K562 (cell line): ENCODE measurements around the gene ELAC1. TPM values are rescaled to one million over a fixed set of nuclear protein-coding genes. Genes with fewer than 3 reads are reported as not detected.

Source experiments
- ATAC-seq: fragments of 200-7000 bp; cut with Tn5 transposase; 3 replicates; pipeline ENCODE4 v1.9.1; 2020; ENCODE audit warnings: moderate library complexity
- BruUV-seq: library from RNA; stranded (reverse); fragments of 400-500 nt; replicated peaks from 2 replicates; lab custom pipeline; 2021; lab: Mats Ljungman, UMichigan
- CTCF ChIA-PET: fragments of 300-600 bp; formaldehyde crosslinking; extraction: SDS; loops from one replicate; lab custom pipeline; 2021; ENCODE audit warnings: low intra/inter-chr PET ratio; lab: Yijun Ruan, JAX
- POLR2A ChIA-PET: fragments of 300-600, 350-650 bp; sonication (Branson Sonifier 250); formaldehyde crosslinking; extraction: SDS; loops from one replicate; lab custom pipeline; 2021; ENCODE audit warnings: antibody characterized with exemption, inconsistent platforms; lab: Yijun Ruan, JAX
- DNase-seq, 4 experiments: peaks; one replicate each; pipeline versions ENCODE4 v3.0.0 to v3.0.0-alpha.2; 2011 to 2018; ENCODE audit warnings: low spot score in 3 of 4, mixed read lengths in 3 of 4; ENCODE audit errors: extremely low read depth in 1 of 4
- FAIRE-seq: peaks from 2 replicates; lab custom pipeline; 2011; peaks lifted over from hg19 to GRCh38; lab: Jason Lieb, UNC
- H2AFZ ChIP-seq: 2 replicates; pipeline ENCODE4 v1.6.0; 2011; ENCODE audit warnings: low read depth, low read length, control low read depth, inconsistent platforms
- H3K27ac ChIP-seq: fragments of 200-600 bp; 3 replicates; pipeline ENCODE4 v1.8.0; 2011; ENCODE audit warnings: low read depth, mild to moderate bottlenecking, control low read depth, inconsistent platforms, low read length, moderate library complexity, mixed read lengths; ENCODE audit errors: extremely low read depth
- H3K27me3 ChIP-seq, 2 experiments: fragments of 300-600 bp in 1 of 2; 2 replicates in 1 of 2; 3 replicates in 1 of 2; pipeline versions ENCODE4 v1.6.0 to v1.8.0; 2011; ENCODE audit warnings: inconsistent platforms in 2 of 2, low read length in 2 of 2, mild to moderate bottlenecking in 1 of 2, mixed read lengths in 1 of 2, moderate library complexity in 1 of 2; ENCODE audit not compliant: control insufficient read depth in 2 of 2, insufficient read depth in 2 of 2
- H3K36me3 ChIP-seq: fragments of 300-600 bp; 3 replicates; pipeline ENCODE4 v1.8.0; 2011; ENCODE audit warnings: mild to moderate bottlenecking, low read length, inconsistent platforms; ENCODE audit not compliant: control insufficient read depth, insufficient read depth
- H3K4me1 ChIP-seq, 2 experiments: fragments of 200-600 bp in 1 of 2; replicated peaks in 1 of 2; 2 replicates in 1 of 2; 3 replicates in 1 of 2; pipeline versions ENCODE4 v1.5.1 to v1.8.0; 2011; ENCODE audit warnings: inconsistent platforms in 2 of 2, low read length in 2 of 2, mild to moderate bottlenecking in 1 of 2, mixed read lengths in 1 of 2, moderate library complexity in 1 of 2; ENCODE audit not compliant: control insufficient read depth in 2 of 2, insufficient read depth in 2 of 2
- H3K4me2 ChIP-seq: 2 replicates; pipeline ENCODE4 v1.6.1; 2011; ENCODE audit warnings: low read length, control low read depth, inconsistent platforms, mixed read lengths; ENCODE audit not compliant: insufficient read depth
- H3K4me3 ChIP-seq: fragments of 200-600 bp; sonication (generic), shearing (Covaris generic); 2 replicates; pipeline ENCODE4 v1.5.1; 2016; ENCODE audit warnings: control low read depth, inconsistent platforms
- H3K79me2 ChIP-seq: fragments of 200-600 bp; 3 replicates; pipeline ENCODE4 v1.8.0; 2011; ENCODE audit warnings: low read length, inconsistent platforms; ENCODE audit not compliant: control insufficient read depth, insufficient read depth
- H3K9ac ChIP-seq, 2 experiments: 2 replicates each; pipeline versions ENCODE4 v1.6.0 to v1.6.1; 2011; ENCODE audit warnings: low read depth in 2 of 2, low read length in 2 of 2, control low read depth in 1 of 2, inconsistent platforms in 1 of 2, mild to moderate bottlenecking in 1 of 2, mixed read lengths in 1 of 2; ENCODE audit not compliant: insufficient read depth in 1 of 2
- H3K9me1 ChIP-seq: one replicate; pipeline ENCODE4 v1.6.0; 2011; ENCODE audit warnings: inconsistent platforms, mild to moderate bottlenecking, low read length, moderate library complexity; ENCODE audit not compliant: control insufficient read depth, insufficient read depth
- H3K9me3 ChIP-seq: replicated peaks from 2 replicates; pipeline ENCODE4 v1.5.1; 2011; ENCODE audit warnings: low read depth, low read length, inconsistent platforms; ENCODE audit not compliant: control insufficient read depth, insufficient read depth
- H4K20me1 ChIP-seq: replicated peaks from 2 replicates; pipeline ENCODE4 v1.6.1; 2011; ENCODE audit warnings: low read length, inconsistent platforms, mixed read lengths; ENCODE audit not compliant: control insufficient read depth, insufficient read depth
- EP300 ChIP-seq: IDR thresholded peaks from 2 replicates; pipeline ENCODE4 v1.6.1; 2012; ENCODE audit warnings: low read length, improper control_type of control experiment
- HMG20A ChIP-seq: fragments of 450-650 bp; formaldehyde crosslinking; conservative IDR thresholded peaks from 2 replicates; pipeline ENCODE4 v1.4.0; 2020; ENCODE audit warnings: mild to moderate bottlenecking, mixed read lengths
- JUND ChIP-seq, 2 experiments: IDR thresholded peaks; 2 replicates in 1 of 2; 3 replicates in 1 of 2; pipeline ENCODE4 v1.6.1; 2011; ENCODE audit warnings: borderline replicate concordance in 2 of 2, low read depth in 2 of 2, low read length in 2 of 2, improper control_type of control experiment in 1 of 2, missing biosample characterization in 1 of 2, missing genetic modification characterization in 1 of 2, missing genetic modification reagents in 1 of 2
- MAFK ChIP-seq: IDR thresholded peaks from 2 replicates; pipeline ENCODE4 v1.6.1; 2011; ENCODE audit warnings: low read length, improper control_type of control experiment
- SMAD2 ChIP-seq: fragments of 150-350 bp; IDR thresholded peaks from 2 replicates; pipeline ENCODE4 v1.6.1; 2014; ENCODE audit warnings: low read depth, mild to moderate bottlenecking, low read length
- WGBS: fragments of 100-300 bp; shearing (Covaris generic); methylation state at CpG from one replicate; pipeline ENCODE4 v1.1.6; 2016; ENCODE audit warnings: low coverage, mixed read lengths; ENCODE audit not compliant: insufficient coverage; ENCODE audit errors: missing lambda C conversion rate; 5-methylcytosine and 5-hydroxymethylcytosine counted together
- in situ Hi-C: fragments of 300-500 bp; cut with MboI; formaldehyde crosslinking; loops from 4 replicates; pipeline ENCODE4 v1.15.0; 2018; ENCODE audit warnings: inconsistent platforms, mixed read lengths
- intact Hi-C: fragments of 100-400 bp; cut with micrococcal nuclease; formaldehyde crosslinking; loops from 2 replicates; pipeline ENCODE4 v1.14.2; 2022
- polyA plus RNA-seq, 8 experiments: library from polyadenylated mRNA; depleted of rRNA in 4 of 8; stranded (reverse) in 5 of 8; unstranded in 3 of 8; fragments of >200 nt; fragmentation: Nextera tagmentation in 2 of 8; fragmentation: Illumina TruSeq in 1 of 8; extraction: Ambion mirVana in 2 of 8; extraction: Trizol in 1 of 8; gene quantifications; 2 replicates each; pipeline versions ENCODE4 v1.2.1 to v1.2.3, GENCODE V29; 2011 to 2014; ENCODE audit warnings: inconsistent platforms in 1 of 8, missing spikeins in 1 of 8
- total RNA-seq, 7 experiments: library from RNA; depleted of rRNA in 6 of 7; stranded (reverse); fragments of >200 nt in 6 of 7; fragmentation: Illumina TruSeq in 2 of 7; extraction: Trizol in 2 of 7; gene quantifications; 2 replicates each; pipeline versions ENCODE4 v1.2.1 to v1.2.3, GENCODE V29; 2011 to 2021; ENCODE audit warnings: low replicate concordance in 1 of 7
- TF ChIP-seq, protein P1 (sequence below): IDR thresholded peaks from 3 replicates; pipeline ENCODE4 v1.6.1; 2011; ENCODE audit warnings: borderline replicate concordance, mild to moderate bottlenecking; ENCODE audit not compliant: insufficient read length, insufficient read depth
- TF ChIP-seq, protein P2 (sequence below): fragments of 250-450 bp; sonication (Bioruptor Pico); IDR thresholded peaks from 2 replicates; pipeline ENCODE4 v1.5.0; 2020; ENCODE audit warnings: mild to moderate bottlenecking
- TF ChIP-seq, protein P3 (sequence below): sonication (generic); formaldehyde crosslinking; IDR thresholded peaks from 2 replicates; pipeline ENCODE4 v1.8.1; 2023; ENCODE audit warnings: mild to moderate bottlenecking, missing genetic modification reagents, moderate library complexity

Gene ELAC1
- total and polyA plus RNA-seq, 9 of the 15 experiments (the other 6 are each of a cell fraction or from before 2014, with no cell fraction given), result 3.7 to 7.7 (median 4.9) TPM

DNA sequence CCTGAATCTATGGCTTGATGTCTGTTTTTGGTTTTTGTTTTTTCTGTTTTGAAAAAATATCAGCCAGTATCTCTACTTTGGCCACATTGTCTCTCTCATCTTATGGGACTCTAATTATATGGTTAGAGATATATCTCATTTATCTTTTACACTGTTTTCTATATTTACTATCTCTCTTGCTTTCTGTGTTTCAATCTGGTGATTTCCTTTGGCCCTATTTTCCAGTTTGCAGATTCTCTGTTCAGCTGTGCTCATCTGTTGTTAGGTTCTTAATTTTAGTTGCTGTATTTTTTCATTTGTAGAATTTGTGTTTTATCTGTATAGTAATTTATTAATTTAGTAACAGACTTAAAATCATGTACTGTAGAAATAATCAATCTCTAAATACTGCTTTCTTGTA lies 41.3 kb upstream of the ELAC1 start (continued):
- TF ChIP-seq, protein P1, sequence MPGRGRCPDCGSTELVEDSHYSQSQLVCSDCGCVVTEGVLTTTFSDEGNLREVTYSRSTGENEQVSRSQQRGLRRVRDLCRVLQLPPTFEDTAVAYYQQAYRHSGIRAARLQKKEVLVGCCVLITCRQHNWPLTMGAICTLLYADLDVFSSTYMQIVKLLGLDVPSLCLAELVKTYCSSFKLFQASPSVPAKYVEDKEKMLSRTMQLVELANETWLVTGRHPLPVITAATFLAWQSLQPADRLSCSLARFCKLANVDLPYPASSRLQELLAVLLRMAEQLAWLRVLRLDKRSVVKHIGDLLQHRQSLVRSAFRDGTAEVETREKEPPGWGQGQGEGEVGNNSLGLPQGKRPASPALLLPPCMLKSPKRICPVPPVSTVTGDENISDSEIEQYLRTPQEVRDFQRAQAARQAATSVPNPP, result no peak
- no peak for TF ChIP-seq MAFK
- TF ChIP-seq, all 486 proteins: peak for 3

DNA sequence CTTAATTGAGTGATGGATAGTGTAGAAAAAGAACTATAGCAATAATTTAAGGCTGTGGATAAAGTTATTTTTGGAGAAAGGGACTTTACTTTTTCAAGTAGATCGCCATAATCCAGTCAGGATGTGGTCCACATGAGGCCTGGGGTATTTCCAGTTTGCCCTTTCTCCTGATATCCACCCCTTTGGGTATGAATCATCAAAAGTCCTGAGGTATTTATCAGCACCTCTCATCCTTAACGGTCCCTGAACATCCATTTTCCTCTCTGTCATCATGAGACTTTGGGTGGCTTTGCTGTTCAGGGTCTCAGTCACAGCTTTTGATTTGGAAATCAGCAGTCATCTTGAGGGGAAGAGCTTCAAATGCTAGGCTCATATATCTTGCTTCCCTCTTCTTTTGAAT lies 39.3 kb upstream of the ELAC1 start:
- Histone ChIP-seq H3K9me3 (peaks cover 8% of the 10 kb centered on the region), H4K20me1 (no peaks in the 10 kb centered on the region), H3K9ac (no peak overlapping the region), H3K9me1 (no peaks in the 10 kb centered on the region), H3K4me3 (no peak overlapping the region), H3K36me3 (peaks cover 25% of the 10 kb centered on the region; the same call in 2 of the 3 replicates), H3K4me2 (no peak overlapping the region), H3K79me2 (no peaks in the 10 kb centered on the region), H2AFZ (no peak overlapping the region), H3K4me1 (no peaks in the 10 kb centered on the region; a peak in 2 of 5 replicates), H3K27me3 (no peaks in the 10 kb centered on the region), H3K27ac (peak overlapping the region; percentile 36; the same call in 2 of the 3 replicates)
- CTCF ChIA-PET, result no interaction called here
- intact Hi-C loops (no loop called here), in situ Hi-C loops (no loop called here)
- no TSS peak for BruUV-seq
- TF ChIP-seq EP300 (peak; percentile 38; the same call in 1 of the 2 replicates), JUND (IDR thresholded peaks at IDR 0.05; ENCODE audit: borderline replicate concordance, low read depth, low read length) (peak; percentile 39; the same call in 1 of the 2 replicates), JUND (tag; IDR thresholded peaks at IDR 0.05; ENCODE audit: borderline replicate concordance, low read depth, low read length) (peak; percentile 17; the same call in 1 of the 3 replicates), HMG20A (CRISPR knock-in tag) (no peak), SMAD2 (no peak)
- TF ChIP-seq, protein P2, sequence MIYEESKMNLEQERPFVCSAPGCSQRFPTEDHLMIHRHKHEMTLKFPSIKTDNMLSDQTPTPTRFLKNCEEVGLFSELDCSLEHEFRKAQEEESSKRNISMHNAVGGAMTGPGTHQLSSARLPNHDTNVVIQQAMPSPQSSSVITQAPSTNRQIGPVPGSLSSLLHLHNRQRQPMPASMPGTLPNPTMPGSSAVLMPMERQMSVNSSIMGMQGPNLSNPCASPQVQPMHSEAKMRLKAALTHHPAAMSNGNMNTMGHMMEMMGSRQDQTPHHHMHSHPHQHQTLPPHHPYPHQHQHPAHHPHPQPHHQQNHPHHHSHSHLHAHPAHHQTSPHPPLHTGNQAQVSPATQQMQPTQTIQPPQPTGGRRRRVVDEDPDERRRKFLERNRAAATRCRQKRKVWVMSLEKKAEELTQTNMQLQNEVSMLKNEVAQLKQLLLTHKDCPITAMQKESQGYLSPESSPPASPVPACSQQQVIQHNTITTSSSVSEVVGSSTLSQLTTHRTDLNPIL, result no peak
- TF ChIP-seq, protein P3, sequence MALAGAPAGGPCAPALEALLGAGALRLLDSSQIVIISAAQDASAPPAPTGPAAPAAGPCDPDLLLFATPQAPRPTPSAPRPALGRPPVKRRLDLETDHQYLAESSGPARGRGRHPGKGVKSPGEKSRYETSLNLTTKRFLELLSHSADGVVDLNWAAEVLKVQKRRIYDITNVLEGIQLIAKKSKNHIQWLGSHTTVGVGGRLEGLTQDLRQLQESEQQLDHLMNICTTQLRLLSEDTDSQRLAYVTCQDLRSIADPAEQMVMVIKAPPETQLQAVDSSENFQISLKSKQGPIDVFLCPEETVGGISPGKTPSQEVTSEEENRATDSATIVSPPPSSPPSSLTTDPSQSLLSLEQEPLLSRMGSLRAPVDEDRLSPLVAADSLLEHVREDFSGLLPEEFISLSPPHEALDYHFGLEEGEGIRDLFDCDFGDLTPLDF, result no peak
- 19% methylated on average over 2 of the region's 2 CpGs for WGBS
- no peak for FAIRE-seq
- POLR2A ChIA-PET, result no interaction called here
- no peak for ATAC-seq
- peak in 2 of 4 experiments; percentile 23 for DNase-seq
